ENCODE measurements around the gene FCHSD1.

The FCHSD1 gene

DNA sequence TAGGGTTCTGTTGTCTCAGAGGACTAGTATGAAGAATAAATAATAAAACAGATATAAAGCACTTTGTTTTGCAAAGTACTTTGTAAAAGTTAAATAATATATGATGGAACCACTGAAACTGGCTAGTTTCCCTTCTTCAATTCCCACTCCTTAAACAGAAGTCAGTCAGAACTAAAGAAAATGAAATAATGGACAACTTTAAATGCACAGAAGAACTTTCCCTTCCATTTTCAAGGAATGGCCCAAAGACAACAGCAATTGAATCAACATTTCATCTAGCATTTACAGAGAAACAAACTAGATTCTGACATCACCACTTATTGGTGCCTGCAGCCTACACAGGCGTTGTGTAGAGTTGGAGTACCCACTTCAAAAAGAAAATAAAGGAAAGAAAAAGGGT, 48.6 kb downstream of the FCHSD1 start:
- intact Hi-C loops (cut with DNase I) = no loop called here
- DNase-seq = no peak

DNA sequence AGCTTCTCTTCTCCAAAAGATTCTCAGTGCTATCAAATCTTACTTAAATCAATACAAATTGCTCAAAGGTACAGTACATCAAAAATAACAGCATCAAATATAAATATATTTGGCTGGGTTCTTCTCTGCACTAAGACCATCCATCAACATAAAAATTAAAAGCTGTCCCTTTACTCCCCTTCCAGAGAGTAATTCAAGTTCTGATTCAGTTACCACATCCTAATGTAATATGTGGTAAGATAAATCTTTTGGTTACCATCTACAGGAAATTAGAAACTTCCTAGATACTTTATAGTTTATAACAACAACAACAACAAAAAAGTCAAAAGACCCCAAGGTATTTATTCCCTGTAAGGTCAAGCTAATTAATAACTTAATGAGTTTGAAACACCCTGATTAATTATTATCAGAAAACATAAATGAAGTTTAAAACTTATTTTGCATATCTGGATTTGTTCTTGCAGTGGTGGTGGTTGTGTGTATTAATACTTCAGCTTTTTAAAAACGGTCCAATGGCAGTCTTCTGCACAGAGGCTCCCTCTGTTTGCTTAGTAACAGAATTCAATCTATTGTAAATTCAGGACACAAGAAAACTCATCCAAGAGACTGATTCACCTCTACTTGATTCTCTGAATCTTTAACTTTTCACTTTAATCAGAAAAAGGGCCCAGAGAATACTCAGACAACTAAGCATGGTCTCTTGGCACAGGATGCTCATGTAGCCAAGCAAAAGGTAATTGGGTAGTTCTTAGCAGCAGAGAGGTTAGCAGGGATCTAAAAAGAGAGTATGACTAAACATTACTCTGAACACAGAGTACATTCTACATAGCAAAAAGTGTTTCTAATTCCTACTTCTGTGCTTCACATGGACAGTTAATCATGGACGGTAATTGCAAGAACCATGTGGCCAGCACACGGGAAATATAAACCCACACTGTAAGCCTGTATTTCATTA, 52.5 kb downstream of the FCHSD1 start:
- intact Hi-C loops (cut with DNase I) = no loop called here
- DNase-seq = no peak

DNA sequence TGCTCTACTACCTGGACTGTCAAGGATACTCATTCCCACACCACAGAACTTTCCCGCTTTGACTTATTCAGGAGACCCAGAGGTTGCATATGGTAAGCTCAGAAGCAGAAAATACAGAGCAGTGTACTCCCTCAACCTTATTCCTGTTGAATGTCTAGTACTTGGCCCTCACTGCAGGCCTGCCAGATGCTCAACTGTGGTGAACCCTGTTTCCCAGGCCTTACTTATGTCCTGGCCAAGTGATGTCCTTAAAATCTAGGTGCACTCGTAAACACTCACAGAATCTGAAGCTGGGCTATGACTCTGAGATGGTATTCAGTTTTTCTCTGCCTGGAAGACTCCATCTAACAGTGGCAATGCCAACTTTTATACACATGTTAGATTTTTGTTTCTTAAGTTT, 53.4 kb downstream of the FCHSD1 start:
- intact Hi-C loops (cut with DNase I) = no loop called here
- DNase-seq = no peak

DNA sequence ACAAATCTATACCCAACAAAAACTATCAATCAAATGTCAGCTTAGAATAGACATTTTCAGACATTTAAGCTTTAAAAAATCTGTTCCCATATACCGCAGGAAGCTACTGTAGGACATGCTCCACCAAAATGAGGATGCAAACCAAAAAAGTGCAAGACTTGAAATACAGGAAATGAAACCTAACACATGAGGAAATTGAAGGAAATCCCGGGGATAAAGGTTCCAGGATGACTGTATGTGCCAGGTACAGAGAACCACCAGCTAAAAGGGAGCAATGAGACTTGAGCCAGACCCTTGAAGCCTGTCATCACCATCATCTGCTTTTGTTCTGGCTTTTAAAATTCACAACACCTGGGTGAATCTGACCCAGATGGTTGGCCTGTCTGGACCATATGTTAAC, 53.8 kb downstream of the FCHSD1 start:
- DNase-seq = no peak
- intact Hi-C loops (cut with DNase I) = no loop called here

DNA sequence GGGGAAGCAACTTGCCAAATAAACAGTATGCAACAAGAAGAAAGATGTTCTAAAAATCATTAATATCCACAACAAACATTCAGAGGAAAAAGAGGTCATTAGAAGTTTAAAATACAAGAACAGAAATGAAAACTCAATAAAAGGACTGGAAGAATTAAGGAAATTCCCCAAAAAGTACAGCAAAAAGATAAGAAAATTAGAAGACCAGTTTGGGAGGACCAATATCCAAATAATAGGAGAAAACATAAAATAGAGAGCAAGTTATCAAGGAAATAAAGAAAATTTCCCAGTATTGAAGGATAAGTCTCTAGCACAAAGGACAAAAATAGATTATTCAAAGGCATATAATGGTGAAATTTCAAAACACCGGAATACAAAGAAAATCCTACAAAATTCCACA, 54.4 kb downstream of the FCHSD1 start:
- intact Hi-C loops (cut with DNase I) = no loop called here
- no peak for DNase-seq

DNA sequence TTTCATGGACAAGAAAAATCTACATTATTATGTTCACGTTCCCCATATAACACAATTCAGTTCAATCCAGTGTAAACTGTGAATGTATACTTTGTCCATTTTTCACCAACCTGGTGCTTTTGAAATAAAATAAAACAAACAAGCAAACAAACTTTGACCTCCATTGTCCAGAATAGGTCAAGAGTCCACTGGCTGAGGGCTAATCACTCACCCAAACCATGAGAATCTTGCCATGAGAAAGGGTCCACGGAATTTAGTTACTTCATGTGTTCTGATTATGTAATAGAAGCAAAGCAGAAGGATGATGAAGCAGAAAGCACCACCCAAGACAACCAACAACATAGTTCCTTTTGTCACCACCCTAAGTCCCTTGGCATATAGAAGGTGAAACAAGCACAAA, 61.1 kb downstream of the FCHSD1 start:
- no peak for DNase-seq

More for the DNA sequence above, 61.1 kb downstream of the FCHSD1 start:
- intact Hi-C loops (cut with DNase I) = no loop called here

Measured in head of caudate nucleus (tissue), 42 donors.